IMR-90 (cell line): ENCODE results near the gene SMIM9. TPM values are rescaled to one million over a fixed set of nuclear protein-coding genes. Genes with fewer than 3 reads are reported as not detected.
A peak's percentile ranks its signal among the peaks of the same experiment; 100 is the strongest.

Experiments used
- ATAC-seq: fragments of 200-7000 bp; cut with Tn5 transposase; 2 replicates; pipeline ENCODE4 v1.9.1; 2020; ENCODE audit warnings: low read depth, mild to moderate bottlenecking, moderate library complexity
- BruUV-seq: library from RNA; stranded (reverse); fragments of 400-500 nt; replicated peaks from 2 replicates; lab custom pipeline; 2021; lab: Mats Ljungman, UMichigan
- CTCF ChIA-PET: fragments of 300-600 bp; formaldehyde crosslinking; extraction: SDS; loops from one replicate; lab custom pipeline; 2021; ENCODE audit warnings: antibody characterized with exemption; lab: Yijun Ruan, JAX
- POLR2A ChIA-PET: fragments of 300-600 bp; sonication (Branson Sonifier 250); formaldehyde crosslinking; loops from one replicate; lab custom pipeline; 2022; ENCODE audit warnings: antibody characterized with exemption; ENCODE audit not compliant: unreplicated experiment; lab: Charles Lee
- DNase-seq: peaks from one replicate; pipeline ENCODE4 v3.0.0; 2013
- H2AFZ ChIP-seq: replicated peaks from 2 replicates; pipeline ENCODE3; 2013; ENCODE audit warnings: low read length, mild to moderate bottlenecking; ENCODE audit not compliant: poor library complexity
- H2AK5ac ChIP-seq: 2 replicates; pipeline ENCODE4 v1.6.1; 2013; ENCODE audit warnings: low read depth, low read length, inconsistent platforms
- H2AK9ac ChIP-seq: replicated peaks from 2 replicates; pipeline ENCODE3; 2013; ENCODE audit warnings: mild to moderate bottlenecking, low read depth, low read length, moderate library complexity; ENCODE audit not compliant: poor library complexity
- H2BK120ac ChIP-seq: 2 replicates; pipeline ENCODE4 v1.6.1; 2013; ENCODE audit warnings: low read depth, low read length, inconsistent platforms
- H2BK15ac ChIP-seq: 3 replicates; pipeline ENCODE4 v1.6.1; 2013; ENCODE audit warnings: low read depth, low read length, inconsistent platforms
- H2BK20ac ChIP-seq: 2 replicates; pipeline ENCODE4 v1.6.1; 2013; ENCODE audit warnings: low read depth, mild to moderate bottlenecking, inconsistent platforms, low read length, moderate library complexity
- H2BK5ac ChIP-seq: 2 replicates; pipeline ENCODE4 v1.6.1; 2013; ENCODE audit warnings: mild to moderate bottlenecking, low read depth, low read length, inconsistent platforms; ENCODE audit not compliant: poor library complexity, severe bottlenecking
- H3K14ac ChIP-seq: replicated peaks from 2 replicates; pipeline ENCODE4 v1.6.1; 2013; ENCODE audit warnings: low read depth, low read length, inconsistent platforms
- H3K18ac ChIP-seq: 2 replicates; pipeline ENCODE4 v1.6.1; 2013; ENCODE audit warnings: low read depth, low read length, control low read depth
- H3K23ac ChIP-seq: 2 replicates; pipeline ENCODE4 v1.6.1; 2013; ENCODE audit warnings: low read depth, low read length, inconsistent platforms
- H3K27ac ChIP-seq: 2 replicates; pipeline ENCODE4 v1.5.1; 2013; ENCODE audit warnings: mild to moderate bottlenecking, control low read depth, low read length; ENCODE audit not compliant: insufficient read depth
- H3K27me3 ChIP-seq: 2 replicates; pipeline ENCODE4 v1.6.1; 2013; ENCODE audit warnings: low read length; ENCODE audit not compliant: control insufficient read depth, insufficient read depth
- H3K36me3 ChIP-seq: 2 replicates; pipeline ENCODE4 v1.6.1; 2013; ENCODE audit warnings: low read length, mixed read lengths; ENCODE audit not compliant: control insufficient read depth, insufficient read depth
- H3K4ac ChIP-seq: 2 replicates; pipeline ENCODE4 v1.6.1; 2013; ENCODE audit warnings: low read depth, low read length, inconsistent platforms
- H3K4me1 ChIP-seq: 2 replicates; pipeline ENCODE4 v1.6.1; 2013; ENCODE audit warnings: low read length, mixed read lengths; ENCODE audit not compliant: control insufficient read depth, insufficient read depth
- H3K4me2 ChIP-seq: 2 replicates; pipeline ENCODE4 v1.6.1; 2013; ENCODE audit warnings: low read depth, mild to moderate bottlenecking, control low read depth, low read length, moderate library complexity
- H3K4me3 ChIP-seq: 2 replicates; pipeline ENCODE4 v1.5.1; 2013; ENCODE audit warnings: low read depth, mild to moderate bottlenecking, control low read depth, low read length, moderate library complexity; ENCODE audit not compliant: insufficient read depth
- H3K56ac ChIP-seq: 2 replicates; pipeline ENCODE4 v1.6.1; 2013; ENCODE audit warnings: low read length, inconsistent platforms; ENCODE audit not compliant: insufficient read depth; ENCODE audit errors: extremely low read depth
- H3K79me1 ChIP-seq, 2 experiments: 2 replicates each; pipeline ENCODE4 v1.6.1; 2013; ENCODE audit warnings: low read length in 2 of 2, inconsistent platforms in 1 of 2, low read depth in 1 of 2
- H3K9ac ChIP-seq: 2 replicates; pipeline ENCODE4 v1.6.1; 2013; ENCODE audit warnings: low read depth, low read length, control low read depth
- H3K9me1 ChIP-seq: 2 replicates; pipeline ENCODE4 v1.6.1; 2013; ENCODE audit warnings: low read length, inconsistent platforms; ENCODE audit not compliant: insufficient read depth
- H3K9me3 ChIP-seq: 2 replicates; pipeline ENCODE4 v1.6.1; 2013; ENCODE audit warnings: low read length; ENCODE audit not compliant: control insufficient read depth, insufficient read depth
- H4K20me1 ChIP-seq: 2 replicates; pipeline ENCODE4 v1.6.1; 2013; ENCODE audit warnings: low read length, inconsistent platforms; ENCODE audit not compliant: insufficient read depth
- H4K5ac ChIP-seq: 2 replicates; pipeline ENCODE4 v1.6.1; 2013; ENCODE audit warnings: mild to moderate bottlenecking, low read depth, low read length, control low read depth
- H4K8ac ChIP-seq, 2 experiments: 2 replicates each; pipeline ENCODE4 v1.6.1; 2013; ENCODE audit warnings: low read depth in 2 of 2, low read length in 2 of 2, control low read depth in 1 of 2, inconsistent platforms in 1 of 2
- H4K91ac ChIP-seq: 2 replicates; pipeline ENCODE4 v1.6.1; 2013; ENCODE audit warnings: low read depth, low read length, inconsistent platforms; ENCODE audit not compliant: insufficient read depth
- BHLHE40 ChIP-seq: fragments of 150-350 bp; IDR thresholded peaks from 2 replicates; pipeline ENCODE4 v1.6.1; 2016; ENCODE audit warnings: mild to moderate bottlenecking, low read depth, low read length
- CEBPB ChIP-seq: IDR thresholded peaks from 2 replicates; pipeline ENCODE4 v1.6.1; 2012; ENCODE audit warnings: low read depth, low read length, improper control_type of control experiment
- CHD1 ChIP-seq: IDR thresholded peaks from 2 replicates; pipeline ENCODE4 v1.6.1; 2012; ENCODE audit warnings: low read depth, low read length, improper control_type of control experiment
- CTCF ChIP-seq: conservative IDR thresholded peaks from 2 replicates; pipeline ENCODE4 v1.5.1; 2012; ENCODE audit warnings: mild to moderate bottlenecking, low read depth, low read length, improper control_type of control experiment
- ELK1 ChIP-seq: fragments of 150-350 bp; IDR thresholded peaks from 2 replicates; pipeline ENCODE4 v1.6.1; 2016; ENCODE audit warnings: low read depth, mild to moderate bottlenecking, low read length, moderate library complexity, borderline replicate concordance
- FOS ChIP-seq: fragments of 150-350 bp; IDR thresholded peaks from 2 replicates; pipeline ENCODE4 v1.6.1; 2016; ENCODE audit warnings: low read depth, low read length
- MAFK ChIP-seq: IDR thresholded peaks from 2 replicates; pipeline ENCODE4 v1.6.1; 2012; ENCODE audit warnings: low read depth, low read length, improper control_type of control experiment
- MAZ ChIP-seq: IDR thresholded peaks from 2 replicates; pipeline ENCODE4 v1.6.1; 2012; ENCODE audit warnings: low read depth, mild to moderate bottlenecking, low read length, improper control_type of control experiment, moderate library complexity, borderline replicate concordance
- MXI1 ChIP-seq: IDR thresholded peaks from 2 replicates; pipeline ENCODE4 v1.6.1; 2012; ENCODE audit warnings: low read depth, mild to moderate bottlenecking, low read length, moderate library complexity, borderline replicate concordance
- NFE2L2 ChIP-seq: fragments of 150-350 bp; IDR thresholded peaks from 2 replicates; pipeline ENCODE4 v1.6.1; 2016; ENCODE audit warnings: low read depth, mild to moderate bottlenecking, low read length
- POLR2A ChIP-seq: IDR thresholded peaks from 2 replicates; pipeline ENCODE4 v1.6.1; 2012; ENCODE audit warnings: mild to moderate bottlenecking, low read depth, low read length
- RAD21 ChIP-seq: IDR thresholded peaks from 2 replicates; pipeline ENCODE4 v1.6.1; 2012; ENCODE audit warnings: low read length, improper control_type of control experiment
- RCOR1 ChIP-seq: IDR thresholded peaks from 2 replicates; pipeline ENCODE4 v1.6.1; 2012; ENCODE audit warnings: mild to moderate bottlenecking, low read length, improper control_type of control experiment; ENCODE audit not compliant: insufficient replicate concordance
- RFX5 ChIP-seq: IDR thresholded peaks from 2 replicates; pipeline ENCODE4 v1.8.0; 2012; ENCODE audit warnings: low read depth, mild to moderate bottlenecking, low read length, moderate library complexity
- SMC3 ChIP-seq: fragments of 150-350 bp; IDR thresholded peaks from 2 replicates; pipeline ENCODE4 v1.6.1; 2016; ENCODE audit warnings: low read depth, mild to moderate bottlenecking, antibody characterized with exemption, low read length, moderate library complexity
- USF2 ChIP-seq: fragments of 150-350 bp; IDR thresholded peaks from 2 replicates; pipeline ENCODE4 v1.6.1; 2017; ENCODE audit warnings: mild to moderate bottlenecking, antibody characterized with exemption, low read length, low read depth
- WGBS, 2 experiments: methylation state at CpG; one replicate each; pipeline versions ENCODE4 v1.1.5 to v1.1.7; 2013; ENCODE audit warnings: missing lambda C conversion rate in 2 of 2; ENCODE audit not compliant: insufficient read length in 1 of 2; ENCODE audit errors: extremely low coverage in 2 of 2; 5-methylcytosine and 5-hydroxymethylcytosine counted together
- dilution Hi-C: fragments of 300-500 bp; cut with HindIII; formaldehyde crosslinking; loops from one replicate; pipeline ENCODE4 v1.14.3; 2018; ENCODE audit warnings: low sequenced_read_pairs; ENCODE audit not compliant: unreplicated experiment
- in situ Hi-C: fragments of 300-500 bp; cut with MboI; formaldehyde crosslinking; loops from 3 replicates; pipeline ENCODE4 v1.14.3; 2019; ENCODE audit warnings: low sequenced_read_pairs, inconsistent platforms, mixed read lengths
- intact Hi-C: fragments of 100-400 bp; cut with micrococcal nuclease; formaldehyde crosslinking; loops from 2 replicates; pipeline ENCODE4 v1.10.0; 2022
- polyA plus RNA-seq, 3 experiments: library from polyadenylated mRNA; depleted of rRNA; stranded (reverse); fragments of >200 nt; gene quantifications; 2 replicates each; pipeline ENCODE4 v1.2.3, GENCODE V29; 2012; ENCODE audit warnings: low replicate concordance in 1 of 3
- total RNA-seq: library from RNA; depleted of rRNA; stranded (reverse); fragments of >200 nt; gene quantifications from 2 replicates; pipeline ENCODE4 v1.2.3, GENCODE V29; 2012

SMIM9 gene
- total and polyA plus RNA-seq, 2 of the 4 experiments (the other 2 are of a cell fraction) = not detected

- BruUV-seq = no TSS peak
- H3K27me3 ChIP-seq = no peaks in the 10 kb centered on the region
- peaks cover 23 to 24% of the 10 kb centered on the region in 2 experiments for H3K79me1 ChIP-seq
- no peak overlapping the region for H2BK20ac ChIP-seq
- no peak for DNase-seq
- dilution Hi-C loops = no loop called here
- POLR2A ChIA-PET = no interaction called here
- H3K9ac ChIP-seq = no peak overlapping the region
- peaks cover 16% of the 10 kb centered on the region for H3K4me1 ChIP-seq
- no peaks in the 10 kb centered on the region for H3K9me3 ChIP-seq
- no peak overlapping the region for H4K8ac ChIP-seq
- H2AK5ac ChIP-seq = no peak overlapping the region
- H3K36me3 ChIP-seq = no peaks in the 10 kb centered on the region
- H3K4me2 ChIP-seq = 0 out of 2 replicates have a peak overlapping the region, but pooled peaks have one; percentile 8
- in situ Hi-C loops = no loop called here
- TF ChIP-seq POLR2A (no peak), BHLHE40 (no peak), ELK1 (no peak), MXI1 (no peak), CEBPB (no peak), FOS (no peak), SMC3 (no peak), MAZ (no peak), CTCF (no peak), RAD21 (no peak), RFX5 (no peak), NFE2L2 (no peak), CHD1 (no peak), MAFK (no peak), RCOR1 (no peak), USF2 (no peak)
- H3K56ac ChIP-seq = no peak overlapping the region
- H4K20me1 ChIP-seq = peaks cover 3% of the 10 kb centered on the region; the same call in 1 of the 2 replicates
- no peak overlapping the region for H2AFZ ChIP-seq
- no peak overlapping the region for H4K5ac ChIP-seq
- intact Hi-C loops = no loop called here
- peak overlapping the region; percentile 44; the same call in 1 of the 2 replicates for H3K4ac ChIP-seq
- no peak overlapping the region for H2BK15ac ChIP-seq
- H2AK9ac ChIP-seq = no peak overlapping the region
- H3K18ac ChIP-seq = no peak overlapping the region
- no peak overlapping the region for H3K27ac ChIP-seq
- no peak overlapping the region for H2BK120ac ChIP-seq
- H3K23ac ChIP-seq = no peak overlapping the region
- no peak for ATAC-seq
- no peak overlapping the region for H3K4me3 ChIP-seq
- peaks cover 6% of the 10 kb centered on the region for H3K9me1 ChIP-seq
- H4K91ac ChIP-seq = no peak overlapping the region
- no CpG with 5 or more reads among the region's 2 CpGs for WGBS, 2 experiments
- CTCF ChIA-PET = no interaction called here
- no peak overlapping the region for H3K14ac ChIP-seq
- no peak overlapping the region for H2BK5ac ChIP-seq
These were observed 31.5 kb downstream of the SMIM9 start for GRCh38 chrX:154802947-154803346.
